ENCODE data around the gene TOGARAM1. TPM values are rescaled to one million over a fixed set of nuclear protein-coding genes. Genes with fewer than 3 reads are reported as not detected.

Gene TOGARAM1
- total RNA-seq, 6 experiments from 2014 or later: 4.7 to 12.5 (median 6.9) TPM

GRCh38 chr14:45028107-45028626 is 66.2 kb downstream of the TOGARAM1 start:
- ATAC-seq (no peak), DNase-seq (no peak)
- TF ChIP-seq POLR2A (IDR thresholded peaks at IDR 0.05): no peak
- TF ChIP-seq, protein P1, sequence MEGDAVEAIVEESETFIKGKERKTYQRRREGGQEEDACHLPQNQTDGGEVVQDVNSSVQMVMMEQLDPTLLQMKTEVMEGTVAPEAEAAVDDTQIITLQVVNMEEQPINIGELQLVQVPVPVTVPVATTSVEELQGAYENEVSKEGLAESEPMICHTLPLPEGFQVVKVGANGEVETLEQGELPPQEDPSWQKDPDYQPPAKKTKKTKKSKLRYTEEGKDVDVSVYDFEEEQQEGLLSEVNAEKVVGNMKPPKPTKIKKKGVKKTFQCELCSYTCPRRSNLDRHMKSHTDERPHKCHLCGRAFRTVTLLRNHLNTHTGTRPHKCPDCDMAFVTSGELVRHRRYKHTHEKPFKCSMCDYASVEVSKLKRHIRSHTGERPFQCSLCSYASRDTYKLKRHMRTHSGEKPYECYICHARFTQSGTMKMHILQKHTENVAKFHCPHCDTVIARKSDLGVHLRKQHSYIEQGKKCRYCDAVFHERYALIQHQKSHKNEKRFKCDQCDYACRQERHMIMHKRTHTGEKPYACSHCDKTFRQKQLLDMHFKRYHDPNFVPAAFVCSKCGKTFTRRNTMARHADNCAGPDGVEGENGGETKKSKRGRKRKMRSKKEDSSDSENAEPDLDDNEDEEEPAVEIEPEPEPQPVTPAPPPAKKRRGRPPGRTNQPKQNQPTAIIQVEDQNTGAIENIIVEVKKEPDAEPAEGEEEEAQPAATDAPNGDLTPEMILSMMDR (IDR thresholded peaks at IDR 0.05): no peak
- H3K36me3 ChIP-seq: peaks cover 0 to 16% (median 0%) of the 10 kb centered on the region in 4 donors
- H3K4me1 ChIP-seq: no peaks in the 10 kb centered on the region
- no peak overlapping the region for H3K27ac ChIP-seq
- no peak overlapping the region for H3K4me3 ChIP-seq
- H3K27me3 ChIP-seq: no peaks in the 10 kb centered on the region
- intact Hi-C loops (cut with DNase I): no loop called here
- H3K9me3 ChIP-seq: no peaks in the 10 kb centered on the region
- WGBS (ENCODE audit: insufficient coverage, low coverage, low lambda C conversion rate, missing lambda C conversion rate): 82% methylated on average over 2 of the region's 2 CpGs

DNA sequence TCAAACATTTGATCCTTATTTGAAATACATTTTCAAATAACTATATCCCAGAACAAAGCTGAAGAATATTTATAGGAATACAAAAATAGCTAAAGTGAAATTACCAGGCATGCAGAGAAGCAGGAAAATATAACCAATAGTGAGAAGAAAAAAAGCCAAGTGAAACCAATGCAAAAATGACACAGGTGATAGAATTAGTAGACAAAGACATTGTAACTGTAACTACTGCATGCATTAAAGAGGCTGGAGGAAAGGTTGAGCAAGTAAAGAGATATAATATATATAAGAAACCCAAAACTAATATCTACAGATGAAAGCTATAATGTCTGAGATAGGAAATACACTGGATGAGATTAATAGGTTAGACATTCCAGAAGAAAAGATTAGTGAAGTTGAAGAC is 72.7 kb downstream of the TOGARAM1 start:
- Histone ChIP-seq H3K4me3 (no peak overlapping the region), H3K9me3 (no peaks in the 10 kb centered on the region), H3K4me1 (no peaks in the 10 kb centered on the region), H3K36me3 (peaks cover 0 to 3% (median under 1%) of the 10 kb centered on the region in 4 donors), H3K27ac (no peak overlapping the region), H3K27me3 (no peaks in the 10 kb centered on the region)
- no peak for DNase-seq
- ATAC-seq: no peak
- intact Hi-C loops (cut with DNase I): no loop called here
- TF ChIP-seq POLR2A (IDR thresholded peaks at IDR 0.05): no peak

DNA sequence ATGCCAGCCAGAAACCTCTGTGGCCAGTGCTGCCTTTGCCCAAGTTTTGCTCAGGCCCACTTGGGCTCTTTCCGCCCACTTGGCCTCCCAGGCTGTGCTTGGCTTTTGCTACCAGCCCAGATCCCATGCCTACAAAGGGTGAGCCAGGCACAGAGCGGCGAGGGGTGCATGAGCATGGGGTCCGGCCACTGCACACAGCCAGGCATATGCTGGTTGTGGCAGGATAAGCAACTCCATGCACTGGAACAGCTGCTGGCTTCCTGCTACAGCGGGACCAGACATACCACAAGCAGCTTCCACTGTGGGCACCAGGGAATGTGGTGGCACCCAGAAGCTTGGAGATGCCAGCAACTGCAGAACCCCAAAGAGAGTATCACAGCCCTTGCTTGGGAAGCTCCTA is 76.3 kb downstream of the TOGARAM1 start:
- no peak overlapping the region for H3K4me3 ChIP-seq
- WGBS (ENCODE audit: insufficient coverage, low coverage, low lambda C conversion rate, missing lambda C conversion rate): no CpG with 5 or more reads among the region's 5 CpGs
- no peak for DNase-seq
- no peak for TF ChIP-seq POLR2A (IDR thresholded peaks at IDR 0.05)
- TF ChIP-seq, protein P1 (IDR thresholded peaks at IDR 0.05): no peak
- no peaks in the 10 kb centered on the region for H3K27me3 ChIP-seq
- intact Hi-C loops (cut with DNase I): no loop called here
- no peaks in the 10 kb centered on the region for H3K9me3 ChIP-seq
- peak in 1 of 4 donors; percentile 22 for ATAC-seq
- H3K4me1 ChIP-seq: no peaks in the 10 kb centered on the region
- no peak overlapping the region for H3K27ac ChIP-seq
- peaks cover 0 to 2% (median 0%) of the 10 kb centered on the region in 4 donors for H3K36me3 ChIP-seq

DNA sequence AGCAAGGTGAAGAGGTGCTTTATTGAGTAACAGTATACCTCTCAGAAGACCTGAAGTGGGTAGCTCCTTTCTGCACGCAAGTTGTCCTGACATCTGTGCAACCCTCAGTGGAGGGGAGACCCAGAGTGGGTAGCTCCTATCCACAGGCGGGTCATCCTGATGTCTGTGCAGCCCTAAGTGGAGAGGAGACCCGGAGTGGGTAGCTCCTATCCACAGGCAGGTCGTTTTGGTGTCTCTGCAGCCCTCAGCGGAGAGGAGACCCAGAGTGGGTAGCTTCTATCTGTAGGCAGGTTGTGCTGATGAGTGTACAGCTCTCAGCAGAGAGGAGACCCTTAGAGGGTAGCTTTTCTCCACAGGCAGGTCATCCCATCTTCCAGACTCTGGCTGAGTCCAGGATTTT is 76.9 kb downstream of the TOGARAM1 start:
- Histone ChIP-seq H3K4me1 (no peaks in the 10 kb centered on the region), H3K4me3 (no peak overlapping the region), H3K27ac (no peak overlapping the region), H3K36me3 (peaks cover 0 to 2% (median 0%) of the 10 kb centered on the region in 4 donors), H3K27me3 (no peaks in the 10 kb centered on the region), H3K9me3 (no peaks in the 10 kb centered on the region)
- no peak for TF ChIP-seq POLR2A (IDR thresholded peaks at IDR 0.05)
- TF ChIP-seq, protein P1 (IDR thresholded peaks at IDR 0.05): no peak
- no peak for ATAC-seq
- intact Hi-C loops (cut with DNase I): no loop called here
- no CpG with 5 or more reads among the region's 5 CpGs for WGBS (ENCODE audit: insufficient coverage, low coverage, low lambda C conversion rate, missing lambda C conversion rate)
- DNase-seq: no peak

DNA sequence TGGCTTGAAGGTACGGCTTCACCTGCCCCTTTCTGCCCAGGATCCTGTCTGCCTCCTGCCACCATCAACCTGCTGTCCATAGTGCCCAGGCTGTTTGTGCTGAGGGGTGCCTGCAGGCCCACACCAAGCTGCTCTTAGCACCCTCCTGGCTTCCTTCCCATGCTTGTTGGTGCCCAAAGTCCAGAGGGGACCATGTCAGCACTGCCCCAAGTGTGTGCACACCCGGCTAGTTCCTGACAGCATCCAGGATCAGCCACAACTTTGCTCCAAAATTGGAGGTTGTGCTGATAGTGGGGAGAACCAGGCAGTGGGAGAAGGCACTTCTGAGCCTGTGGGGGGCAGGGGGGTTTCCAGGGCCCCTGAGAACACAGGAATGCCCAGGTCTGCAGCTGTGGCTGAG is 77.4 kb downstream of the TOGARAM1 start:
- no peaks in the 10 kb centered on the region for H3K4me1 ChIP-seq
- H3K36me3 ChIP-seq: peaks cover 0 to 2% (median 0%) of the 10 kb centered on the region in 4 donors
- no peak for DNase-seq
- WGBS (ENCODE audit: insufficient coverage, low coverage, low lambda C conversion rate, missing lambda C conversion rate): no CpG with 5 or more reads among the region's 2 CpGs
- no peak overlapping the region for H3K4me3 ChIP-seq
- ATAC-seq: peak in 1 of 4 donors; percentile 22
- TF ChIP-seq, protein P1 (IDR thresholded peaks at IDR 0.05): no peak
- no peak for TF ChIP-seq POLR2A (IDR thresholded peaks at IDR 0.05)
- no peak overlapping the region for H3K27ac ChIP-seq
- intact Hi-C loops (cut with DNase I): no loop called here
- H3K27me3 ChIP-seq: no peaks in the 10 kb centered on the region
- H3K9me3 ChIP-seq: no peaks in the 10 kb centered on the region

Data from right lobe of liver (tissue), 6 donors.